ENCODE results near the gene FN1. TPM values are rescaled to one million over a fixed set of nuclear protein-coding genes. Genes with fewer than 3 reads are reported as not detected.

The FN1 gene
- total RNA-seq, 4 donors from 2014 or later = 89.1 to 312 (median 156) TPM

DNA sequence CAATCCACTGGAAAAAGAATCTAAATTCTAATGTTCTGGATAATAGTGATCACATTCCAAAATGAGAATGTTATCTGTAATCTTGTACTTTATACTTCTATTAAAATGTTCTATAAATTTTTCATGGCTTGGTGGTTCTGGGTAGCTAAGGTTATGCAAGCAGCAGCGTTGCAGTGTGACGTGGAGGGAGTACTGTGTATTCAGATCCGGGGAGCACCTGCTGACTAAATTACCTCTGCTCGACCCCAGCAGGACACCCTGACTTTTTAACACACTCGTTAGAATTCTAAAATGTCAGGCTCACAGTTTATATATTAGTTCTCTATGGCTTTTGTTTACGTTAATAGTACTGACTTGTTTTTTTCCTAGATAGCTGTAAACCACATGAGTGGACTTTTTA lies 111.1 kb downstream of the FN1 start:
- no peak overlapping the region for H3K27ac ChIP-seq
- H3K4me1 ChIP-seq = no peaks in the 10 kb centered on the region
- no peak overlapping the region for H3K4me3 ChIP-seq (replicated peaks in 1 of 3)
- H3K36me3 ChIP-seq = peaks cover 15 to 23% of the 10 kb centered on the region in 2 donors
- H3K9me3 ChIP-seq = no peaks in the 10 kb centered on the region
- intact Hi-C loops (cut with DNase I) = no loop called here
- no peaks in the 10 kb centered on the region for H3K27me3 ChIP-seq
- WGBS, 2 donors = 86 to 89% methylated on average over 6 of the region's 6 CpGs
- no peak for TF ChIP-seq POLR2A (IDR thresholded peaks at IDR 0.05)
- no peak for TF ChIP-seq CTCF (IDR thresholded peaks at IDR 0.05)
- DNase-seq = no peak

GRCh38 chr2:215320679-215321078 lies 115.2 kb downstream of the FN1 start:
- H3K9me3 ChIP-seq = no peaks in the 10 kb centered on the region
- no peaks in the 10 kb centered on the region for H3K27me3 ChIP-seq
- no peak overlapping the region for H3K4me3 ChIP-seq (replicated peaks in 1 of 3)
- peaks cover 16 to 23% of the 10 kb centered on the region in 2 donors for H3K36me3 ChIP-seq
- no peaks in the 10 kb centered on the region for H3K4me1 ChIP-seq
- DNase-seq = no peak
- H3K27ac ChIP-seq = no peak overlapping the region
- TF ChIP-seq CTCF (IDR thresholded peaks at IDR 0.05) (no peak), POLR2A (IDR thresholded peaks at IDR 0.05) (no peak)
- 92 to 99% methylated on average over 7 of the region's 7 CpGs for WGBS, 2 donors
- intact Hi-C loops (cut with DNase I) = no loop called here

- intact Hi-C loops (cut with DNase I) = no loop called here
- TF ChIP-seq CTCF (IDR thresholded peaks at IDR 0.05) = no peak
- TF ChIP-seq POLR2A (IDR thresholded peaks at IDR 0.05) = no peak
- Histone ChIP-seq H3K36me3 (peaks cover 16 to 23% of the 10 kb centered on the region in 2 donors), H3K4me3 (replicated peaks in 1 of 3) (no peak overlapping the region), H3K4me1 (no peaks in the 10 kb centered on the region), H3K27me3 (no peaks in the 10 kb centered on the region), H3K27ac (no peak overlapping the region), H3K9me3 (no peaks in the 10 kb centered on the region)
- WGBS, 2 donors = 90 to 95% methylated on average over 3 of the region's 3 CpGs
- no peak for DNase-seq
Observed at GRCh38 chr2:215320102-215320501, 115.8 kb downstream of the FN1 start.

- WGBS, 2 donors = 97 to 99% methylated on average over 5 of the region's 5 CpGs
Observed at GRCh38 chr2:215319500-215319899, 116.4 kb downstream of the FN1 start.

GRCh38 chr2:215316336-215316735 lies 119.5 kb downstream of the FN1 start:
- Histone ChIP-seq H3K4me1 (peaks cover 0 to 9% of the 10 kb centered on the region in 2 donors), H3K36me3 (peaks cover 16 to 20% of the 10 kb centered on the region in 2 donors), H3K4me3 (replicated peaks in 1 of 3) (no peak overlapping the region), H3K27me3 (no peaks in the 10 kb centered on the region), H3K9me3 (no peaks in the 10 kb centered on the region), H3K27ac (no peak overlapping the region)
- 88 to 90% methylated on average over 2 of the region's 2 CpGs for WGBS, 2 donors
- no peak for DNase-seq
- intact Hi-C loops (cut with DNase I) = no loop called here
- TF ChIP-seq POLR2A (IDR thresholded peaks at IDR 0.05) (no peak), CTCF (IDR thresholded peaks at IDR 0.05) (no peak)

More at GRCh38 chr2:215319500-215319899, 116.4 kb downstream of the FN1 start:
- intact Hi-C loops (cut with DNase I) = no loop called here
- H3K4me1 ChIP-seq = no peaks in the 10 kb centered on the region
- no peaks in the 10 kb centered on the region for H3K27me3 ChIP-seq
- H3K27ac ChIP-seq = no peak overlapping the region
- H3K4me3 ChIP-seq (replicated peaks in 1 of 3) = no peak overlapping the region
- no peaks in the 10 kb centered on the region for H3K9me3 ChIP-seq
- TF ChIP-seq POLR2A (IDR thresholded peaks at IDR 0.05) (no peak), CTCF (IDR thresholded peaks at IDR 0.05) (no peak)
- no peak for DNase-seq
- H3K36me3 ChIP-seq = peaks cover 16 to 23% of the 10 kb centered on the region in 2 donors

All from thyroid gland (tissue), 4 donors.